Neural progenitor cell (in vitro differentiated cells): ENCODE results near the gene FLT3. TPM values are rescaled to one million over a fixed set of nuclear protein-coding genes. Genes with fewer than 3 reads are reported as not detected.

Experiments used
- DNase-seq: peaks from one replicate; pipeline ENCODE4 v3.0.0-alpha.2; 2016; ENCODE audit warnings: low spot score
- H2AFZ ChIP-seq: fragments of 200-600 bp; sonication (generic); replicated peaks from 2 replicates; pipeline ENCODE4 v1.6.1; 2016; ENCODE audit warnings: antibody characterized with exemption
- H3F3A ChIP-seq: fragments of 200-600 bp; sonication (generic); 2 replicates; pipeline ENCODE4 v1.6.1; 2016; ENCODE audit warnings: antibody characterized with exemption, low read depth
- H3K27ac ChIP-seq: fragments of 200-600 bp; sonication (generic); 2 replicates; pipeline ENCODE4 v1.5.1; 2016; ENCODE audit warnings: mild to moderate bottlenecking
- H3K27me3 ChIP-seq: fragments of 200-600 bp; sonication (generic); 2 replicates; pipeline ENCODE4 v1.6.1; 2016; ENCODE audit warnings: mild to moderate bottlenecking, moderate library complexity
- H3K36me3 ChIP-seq: fragments of 200-600 bp; sonication (generic); 2 replicates; pipeline ENCODE4 v1.5.1; 2016
- H3K4me1 ChIP-seq: fragments of 200-600 bp; sonication (generic); 2 replicates; pipeline ENCODE4 v1.6.1; 2016; ENCODE audit warnings: mixed run types
- H3K4me2 ChIP-seq: fragments of 200-600 bp; sonication (generic); 2 replicates; pipeline ENCODE4 v1.6.1; 2016
- H3K4me3 ChIP-seq: fragments of 200-600 bp; sonication (generic); 2 replicates; pipeline ENCODE4 v1.5.1; 2016
- H3K79me2 ChIP-seq: fragments of 200-600 bp; sonication (generic); 2 replicates; pipeline ENCODE4 v1.6.1; 2016; ENCODE audit warnings: low read depth
- H3K9ac ChIP-seq: fragments of 200-600 bp; sonication (generic); 2 replicates; pipeline ENCODE4 v1.6.1; 2016
- H3K9me3 ChIP-seq: fragments of 200-600 bp; sonication (generic); 2 replicates; pipeline ENCODE4 v1.5.1; 2016; ENCODE audit warnings: low read depth
- H4K20me1 ChIP-seq: fragments of 200-600 bp; sonication (generic); 2 replicates; pipeline ENCODE4 v1.6.1; 2016; ENCODE audit warnings: low read depth
- H3K27ac Mint-ChIP-seq: 3 replicates; pipeline ENCODE4 v1.8.0; 2021; ENCODE audit warnings: mixed read lengths
- H3K27me3 Mint-ChIP-seq: 2 replicates; pipeline ENCODE4 v1.8.0; 2022; ENCODE audit warnings: low read depth, mild to moderate bottlenecking, inconsistent platforms, moderate library complexity, mixed read lengths; ENCODE audit not compliant: insufficient read depth
- H3K36me3 Mint-ChIP-seq: 3 replicates; pipeline ENCODE4 v1.8.0; 2021; ENCODE audit warnings: mixed read lengths
- H3K4me1 Mint-ChIP-seq: 3 replicates; pipeline ENCODE4 v1.8.0; 2021; ENCODE audit warnings: mixed read lengths
- H3K4me3 Mint-ChIP-seq: 3 replicates; pipeline ENCODE4 v1.8.0; 2021; ENCODE audit warnings: mild to moderate bottlenecking, moderate library complexity, mixed read lengths
- H3K9me3 Mint-ChIP-seq: 3 replicates; pipeline ENCODE4 v1.8.0; 2020; ENCODE audit warnings: mixed read lengths
- CTCF ChIP-seq: fragments of 200-600 bp; sonication (generic); IDR thresholded peaks from 2 replicates; pipeline ENCODE4 v1.5.1; 2017; ENCODE audit warnings: antibody characterized with exemption, mild to moderate bottlenecking
- EZH2 ChIP-seq: fragments of 200-600 bp; sonication (generic); IDR thresholded peaks from 2 replicates; pipeline ENCODE4 v1.6.1; 2017; ENCODE audit warnings: antibody characterized with exemption, mild to moderate bottlenecking, moderate library complexity
- EZH2phosphoT487 ChIP-seq: fragments of 200-600 bp; sonication (generic); IDR thresholded peaks from 2 replicates; pipeline ENCODE4 v1.6.1; 2017; ENCODE audit warnings: antibody characterized with exemption
- total RNA-seq: library from RNA; depleted of rRNA; stranded (reverse); fragments of >200 nt; gene quantifications from 2 replicates; pipeline ENCODE4 v1.2.3, GENCODE V29; 2015; ENCODE audit warnings: low replicate concordance

The FLT3 gene
- total RNA-seq, 1 donor from 2014 or later, result 0.58 TPM

DNA sequence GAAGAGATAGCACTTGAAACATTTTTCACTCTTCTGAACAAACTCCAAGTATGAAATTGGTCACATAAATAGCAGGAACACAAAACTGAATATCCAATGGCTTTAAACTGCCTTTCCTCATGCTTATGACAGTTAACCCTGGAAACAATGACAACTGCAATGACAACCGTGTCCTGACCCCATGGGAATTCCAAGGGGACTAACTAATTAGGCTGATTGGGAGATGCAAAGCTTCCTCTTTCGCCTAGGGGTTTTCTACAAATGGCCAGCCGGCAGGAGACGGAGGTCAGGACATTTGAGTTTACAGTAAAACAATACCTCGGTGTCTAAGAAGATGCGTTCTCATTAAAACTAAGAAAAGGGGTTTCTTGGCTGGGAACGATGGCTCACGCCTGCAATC is 58.9 kb downstream of the FLT3 start:
- Histone ChIP-seq H3K4me2 (no peak overlapping the region), H3K4me3 (no peak overlapping the region), H3F3A (peaks cover 20% of the 10 kb centered on the region), H3K9me3 (no peaks in the 10 kb centered on the region), H3K4me1 (peaks cover 10% of the 10 kb centered on the region), H3K27me3 (no peaks in the 10 kb centered on the region), H2AFZ (no peak overlapping the region), H4K20me1 (no peaks in the 10 kb centered on the region), H3K79me2 (no peaks in the 10 kb centered on the region), H3K27ac (no peak overlapping the region), H3K9ac (no peak overlapping the region), H3K36me3 (no peaks in the 10 kb centered on the region)
- Mint-ChIP-seq H3K36me3 (no peaks in the 10 kb centered on the region), H3K4me1 (no peaks in the 10 kb centered on the region), H3K27me3 (peaks cover 7% of the 10 kb centered on the region), H3K4me3 (no peak overlapping the region), H3K27ac (no peak overlapping the region), H3K9me3 (peaks cover 6% of the 10 kb centered on the region)
- peak; percentile 28 for DNase-seq
- no peak for TF ChIP-seq EZH2phosphoT487
- TF ChIP-seq CTCF, result no peak
- no peak for TF ChIP-seq EZH2

DNA sequence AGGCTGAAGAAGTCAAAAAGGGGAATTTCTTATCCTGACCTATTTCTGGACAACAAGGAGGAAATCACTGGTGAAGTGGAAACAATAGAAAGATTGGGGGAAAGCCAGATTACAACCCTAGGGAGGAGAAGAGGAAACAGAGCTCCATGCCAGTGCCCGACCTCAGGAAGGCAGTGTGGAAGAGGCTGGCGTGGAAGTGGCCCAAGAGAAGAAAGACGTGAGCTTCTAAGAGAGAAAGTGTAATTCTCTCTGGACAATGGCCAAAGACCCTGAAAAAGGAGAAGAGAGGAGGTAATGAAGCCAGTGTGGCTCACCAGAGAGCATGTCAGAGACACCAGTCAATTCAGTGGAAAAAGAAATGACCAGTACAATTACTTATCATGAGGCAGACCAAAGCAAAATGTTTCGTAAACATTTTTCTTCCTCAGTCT is 59.3 kb downstream of the FLT3 start:
- Histone ChIP-seq H3K27ac (no peak overlapping the region), H3F3A (peaks cover 17% of the 10 kb centered on the region), H3K27me3 (no peaks in the 10 kb centered on the region), H3K9me3 (no peaks in the 10 kb centered on the region), H4K20me1 (no peaks in the 10 kb centered on the region), H3K4me2 (no peak overlapping the region), H3K36me3 (no peaks in the 10 kb centered on the region), H3K4me3 (no peak overlapping the region), H2AFZ (no peak overlapping the region), H3K4me1 (peaks cover 10% of the 10 kb centered on the region), H3K9ac (no peak overlapping the region), H3K79me2 (no peaks in the 10 kb centered on the region)
- no peaks in the 10 kb centered on the region for H3K4me1 Mint-ChIP-seq
- H3K27ac Mint-ChIP-seq, result no peak overlapping the region
- peaks cover 7% of the 10 kb centered on the region for H3K27me3 Mint-ChIP-seq
- TF ChIP-seq CTCF, result no peak
- no peak for TF ChIP-seq EZH2
- no peak for TF ChIP-seq EZH2phosphoT487
- no peak overlapping the region for H3K4me3 Mint-ChIP-seq
- peaks cover 6% of the 10 kb centered on the region for H3K9me3 Mint-ChIP-seq
- no peak for DNase-seq
- H3K36me3 Mint-ChIP-seq, result no peaks in the 10 kb centered on the region

GRCh38 chr13:28037399-28037798 is 63.0 kb downstream of the FLT3 start:
- Histone ChIP-seq H3K9me3 (no peaks in the 10 kb centered on the region), H3K4me1 (peaks cover 3% of the 10 kb centered on the region), H3K27me3 (no peaks in the 10 kb centered on the region), H2AFZ (no peak overlapping the region), H3K79me2 (no peaks in the 10 kb centered on the region), H3K36me3 (no peaks in the 10 kb centered on the region), H3F3A (peaks cover 15% of the 10 kb centered on the region), H4K20me1 (no peaks in the 10 kb centered on the region), H3K27ac (no peak overlapping the region), H3K4me2 (no peak overlapping the region), H3K9ac (no peak overlapping the region), H3K4me3 (no peak overlapping the region)
- H3K4me1 Mint-ChIP-seq, result no peaks in the 10 kb centered on the region
- TF ChIP-seq EZH2, result no peak
- TF ChIP-seq CTCF, result no peak
- no peak for TF ChIP-seq EZH2phosphoT487
- DNase-seq, result no peak
- no peaks in the 10 kb centered on the region for H3K36me3 Mint-ChIP-seq
- H3K27ac Mint-ChIP-seq, result no peak overlapping the region
- peaks cover 7% of the 10 kb centered on the region for H3K27me3 Mint-ChIP-seq
- peaks cover 6% of the 10 kb centered on the region for H3K9me3 Mint-ChIP-seq
- no peak overlapping the region for H3K4me3 Mint-ChIP-seq
